UCSD-AML1 (cell line): ENCODE data around the gene ADGRL4.
"Not testable (repeated sequence)": the region's sequence is repeated elsewhere in the genome, so short reads cannot be mapped to it uniquely, and the experiment has no call there.

Experiments used
- DNase-seq: peaks from one replicate; lab custom pipeline; 2025; ENCODE audit not compliant: unreplicated experiment; lab: John Stamatoyannopoulos, UW

Gene ADGRL4

DNA sequence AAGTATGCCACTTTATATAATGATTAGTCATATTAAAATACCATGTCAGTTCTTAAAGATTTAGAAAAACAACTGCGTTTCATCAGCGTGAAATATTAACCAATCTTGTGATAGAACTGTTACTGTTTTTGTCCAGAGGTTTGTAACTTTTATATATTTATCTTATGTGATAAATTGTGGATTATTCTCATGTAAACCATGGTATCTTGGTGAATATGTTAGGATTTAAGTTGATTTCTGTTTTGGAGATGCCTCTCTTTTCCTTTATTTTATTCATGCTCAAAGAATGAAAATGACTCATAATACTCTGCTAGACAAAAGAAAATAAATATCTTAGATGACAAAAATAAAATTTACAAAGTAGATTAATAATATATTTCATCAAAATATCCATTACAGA is 88.4 kb downstream of the ADGRL4 start:
- DNase-seq, result no peak

DNA sequence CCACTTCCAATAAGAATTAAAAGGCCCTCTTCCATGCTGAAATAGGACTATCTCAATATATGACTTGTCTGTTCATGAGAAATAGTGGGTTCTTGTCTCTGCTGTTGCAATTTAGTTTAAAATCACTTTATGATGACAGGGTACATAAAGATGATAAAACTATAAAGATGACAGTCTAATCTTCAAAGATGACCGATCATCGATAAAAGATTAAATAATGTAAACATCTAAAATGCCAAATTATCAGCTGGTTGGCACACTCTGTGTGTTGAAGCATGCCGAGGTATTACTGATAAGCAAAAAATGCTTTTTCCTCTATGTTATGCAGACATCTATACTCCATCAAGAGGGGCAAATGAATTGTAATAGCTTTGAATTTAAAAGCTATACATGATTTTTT is 89.5 kb downstream of the ADGRL4 start:
- no peak for DNase-seq

DNA sequence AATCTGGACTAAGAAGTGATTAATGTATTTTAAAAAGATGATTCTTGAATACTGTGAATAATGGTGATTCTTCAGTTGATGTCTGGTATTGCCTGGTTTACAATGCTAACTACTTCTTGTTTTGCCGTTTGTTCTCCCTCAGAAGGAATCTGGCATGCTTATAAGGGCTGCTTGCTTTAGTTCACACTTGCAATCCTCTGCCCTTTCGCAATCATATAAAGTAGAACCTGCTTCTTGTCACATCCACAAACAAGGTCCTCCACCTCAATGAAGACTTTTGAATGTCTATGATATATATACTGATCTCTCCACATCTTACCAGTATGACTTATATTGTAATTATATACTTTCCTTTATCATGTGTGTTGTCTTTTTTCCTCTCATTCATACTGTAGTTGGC is 92.6 kb downstream of the ADGRL4 start:
- DNase-seq, result no peak

DNA sequence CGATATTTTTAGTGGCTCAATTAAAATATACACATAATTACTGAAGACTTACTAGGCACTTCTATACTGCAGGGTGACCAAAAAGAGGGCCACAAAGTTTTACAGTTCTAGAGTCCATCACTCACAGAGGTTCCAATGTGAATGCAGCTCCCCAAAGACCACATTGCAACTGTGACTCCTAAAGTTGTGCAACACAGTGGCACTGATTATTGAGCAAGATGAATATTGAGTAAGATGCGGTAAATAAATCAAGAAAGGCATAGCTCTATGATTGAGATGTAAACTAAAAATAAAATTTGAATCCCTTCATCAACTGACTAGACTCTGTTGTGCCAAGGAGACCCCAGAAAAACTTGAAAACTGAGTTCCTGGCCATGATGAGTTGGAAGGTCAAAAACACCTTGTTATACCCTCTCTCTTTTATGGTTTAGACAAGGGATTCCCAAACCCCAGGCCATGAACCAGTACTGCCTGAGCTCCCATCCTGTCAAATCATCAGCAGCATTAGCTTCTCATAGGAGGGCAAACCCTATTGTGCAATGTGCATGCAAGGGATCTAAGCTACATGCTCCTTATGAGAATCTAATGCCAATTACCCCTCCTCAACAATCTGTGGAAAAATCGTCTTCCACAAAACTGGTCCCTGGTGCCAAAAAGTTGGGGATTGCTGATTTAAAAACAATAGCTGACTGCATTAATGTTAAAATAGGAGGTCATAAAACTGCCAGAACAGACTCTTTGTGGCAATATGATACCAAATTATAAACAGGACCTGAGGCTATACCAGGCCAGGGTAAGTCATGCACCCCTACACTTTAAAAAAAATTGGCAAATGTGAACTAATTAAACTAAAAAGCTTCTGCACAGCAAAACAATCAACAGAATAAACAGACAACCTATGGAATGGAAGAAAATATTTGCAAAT is 94.3 kb downstream of the ADGRL4 start:
- DNase-seq, result no peak

DNA sequence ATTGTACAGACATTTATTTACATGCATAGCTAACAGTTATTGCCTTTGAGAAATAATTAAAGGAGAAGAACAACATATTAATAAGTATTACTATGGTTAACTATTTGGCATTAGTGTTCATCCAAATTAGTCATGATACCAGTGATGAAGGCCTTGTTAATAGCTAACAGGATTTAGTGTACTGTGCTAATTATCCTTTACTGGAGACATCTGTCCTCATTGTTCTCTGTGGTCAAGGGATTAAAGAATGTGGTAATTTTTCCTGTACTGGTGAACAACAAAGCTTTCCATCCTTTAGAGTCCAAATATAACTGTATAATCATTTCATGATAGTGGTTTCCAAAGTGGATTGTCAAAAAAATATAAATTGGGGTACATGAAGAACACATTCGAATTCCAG is 103.9 kb downstream of the ADGRL4 start:
- DNase-seq, result no peak

DNA sequence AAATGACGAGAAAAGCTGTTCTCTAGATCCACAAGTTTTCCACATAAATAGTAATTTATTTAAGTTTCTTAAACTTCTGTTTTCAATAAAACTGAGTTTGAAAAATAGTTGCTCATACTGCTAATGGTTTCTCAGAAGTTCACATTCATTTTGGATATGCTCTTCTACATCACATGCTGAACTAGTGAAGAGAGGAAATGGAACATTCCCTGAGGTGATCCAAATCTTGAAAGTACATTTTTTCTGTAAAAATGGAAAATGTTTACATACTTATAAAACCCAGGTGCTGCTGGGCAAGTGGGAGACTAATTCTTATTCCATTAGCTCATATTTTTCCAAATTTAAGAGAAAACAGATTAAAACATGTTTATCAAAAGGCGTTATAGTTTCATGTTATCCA is 111.7 kb downstream of the ADGRL4 start:
- DNase-seq, result no peak

DNA sequence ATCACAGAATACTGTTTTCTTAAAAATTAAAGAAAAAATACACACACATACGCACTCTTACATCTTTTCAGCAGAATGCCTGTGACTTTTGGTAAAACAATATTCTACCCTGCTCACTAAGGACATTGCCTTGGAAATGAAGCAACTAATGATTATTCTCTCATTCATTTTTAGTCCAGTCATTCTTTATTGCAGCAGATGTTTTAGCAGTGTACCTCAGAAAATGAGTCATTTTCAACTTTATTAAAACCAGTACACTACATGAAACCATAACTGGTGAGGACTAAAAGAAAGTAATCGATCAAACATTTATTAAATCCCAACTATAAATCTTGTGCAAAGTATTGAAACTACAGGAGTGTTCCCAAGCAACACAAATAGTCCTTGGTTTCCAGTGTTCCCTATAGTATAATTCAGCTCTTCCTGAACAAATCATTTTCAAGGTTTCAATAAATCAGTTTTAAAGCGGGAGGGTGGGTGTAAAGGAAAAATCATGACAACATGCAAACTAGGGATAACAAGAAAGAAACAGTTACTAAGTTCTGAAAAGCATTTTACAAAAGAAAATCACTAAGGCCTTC is 114.2 kb downstream of the ADGRL4 start:
- DNase-seq, result no peak

DNA sequence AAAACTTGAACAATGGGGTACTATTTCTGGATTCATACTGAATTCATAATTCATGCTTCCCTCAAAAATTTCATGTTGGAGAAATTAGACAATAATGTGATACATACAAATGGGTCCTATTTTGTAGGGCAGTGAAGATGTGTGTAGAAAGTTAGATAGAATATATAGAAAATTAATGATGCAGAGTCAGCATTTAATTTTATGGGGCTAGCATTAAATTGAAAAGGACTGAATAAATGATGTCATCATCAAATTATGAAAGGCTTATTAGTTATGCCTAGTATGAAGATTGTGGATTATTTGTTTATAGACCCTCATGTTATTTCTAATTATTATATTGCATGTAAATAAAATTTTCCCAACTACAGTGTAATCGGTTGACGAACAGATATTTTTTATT is 119.1 kb downstream of the ADGRL4 start:
- no peak for DNase-seq

DNA sequence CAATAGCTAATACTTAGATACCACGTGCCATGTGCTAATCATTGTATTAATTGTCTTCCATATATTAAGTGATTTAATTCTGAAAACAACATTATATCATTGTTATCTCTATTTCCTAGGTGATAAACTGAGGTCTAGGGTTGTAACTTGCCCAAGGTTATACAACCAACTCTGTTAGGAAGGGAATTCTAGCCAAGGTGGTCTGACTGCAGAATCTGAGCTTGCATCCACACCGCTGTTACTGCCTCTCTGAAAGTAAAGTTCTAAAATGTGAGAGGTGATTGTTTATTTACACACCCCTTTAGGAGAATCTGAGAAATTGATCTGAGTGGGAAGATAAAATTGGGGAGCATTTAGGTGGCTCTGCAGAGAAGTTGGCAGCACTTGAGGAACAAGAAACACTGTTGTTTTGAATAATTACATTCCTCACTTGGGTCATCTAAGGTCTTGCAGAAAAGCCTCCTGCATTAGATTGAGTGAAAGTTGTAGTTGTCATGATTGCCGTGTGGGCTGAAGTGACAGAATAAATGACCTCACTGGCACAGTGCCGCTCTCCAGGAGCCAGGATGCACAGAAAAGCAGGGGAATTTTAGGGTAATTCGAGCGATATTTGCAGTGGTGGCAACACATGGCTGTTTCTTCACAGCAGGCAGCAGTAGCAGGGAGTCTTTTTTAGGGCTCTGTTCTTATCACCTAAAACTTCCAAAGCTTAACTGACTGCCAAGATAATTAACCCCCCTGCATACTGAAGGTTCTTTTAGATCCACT is 121.7 kb downstream of the ADGRL4 start:
- DNase-seq, result no peak

DNA sequence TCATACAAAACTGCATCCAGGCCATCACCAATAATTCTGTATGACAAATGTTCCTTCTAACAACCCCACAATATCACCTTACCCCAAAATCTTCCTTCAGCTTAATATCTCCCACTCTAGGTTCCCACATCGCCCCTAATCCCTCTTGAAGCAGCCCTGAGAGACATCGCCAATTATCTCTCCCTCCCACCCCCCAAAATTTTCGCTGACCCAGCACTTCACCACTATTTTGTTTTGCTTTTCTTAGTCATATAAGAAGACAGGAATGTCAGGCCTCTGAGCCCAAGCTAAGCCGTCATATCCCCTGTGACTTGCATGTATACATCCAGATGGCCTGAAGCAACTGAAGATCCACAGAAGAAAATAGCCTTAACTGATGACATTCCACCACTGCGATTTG is 126.3 kb downstream of the ADGRL4 start:
- DNase-seq, result no peak

DNA sequence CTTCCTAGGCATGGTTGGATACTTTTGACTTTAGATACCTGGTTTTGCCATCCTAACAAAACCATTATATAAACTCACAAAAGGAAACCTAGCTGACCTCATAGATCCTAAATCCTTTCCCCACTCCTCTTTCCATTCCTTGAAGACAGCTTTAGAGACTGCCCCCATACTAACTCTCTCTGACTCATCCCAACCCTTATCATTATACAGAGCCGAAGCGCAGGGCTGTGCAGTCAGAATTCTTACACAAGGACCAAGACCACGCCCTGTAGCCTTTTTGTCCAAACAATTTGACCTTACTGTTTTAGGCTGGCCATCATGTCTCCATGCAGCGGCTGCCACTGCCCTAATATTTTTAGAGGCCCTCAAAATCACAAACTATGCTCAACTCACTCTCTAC is 130.5 kb downstream of the ADGRL4 start:
- not testable (repeated sequence) for DNase-seq

DNA sequence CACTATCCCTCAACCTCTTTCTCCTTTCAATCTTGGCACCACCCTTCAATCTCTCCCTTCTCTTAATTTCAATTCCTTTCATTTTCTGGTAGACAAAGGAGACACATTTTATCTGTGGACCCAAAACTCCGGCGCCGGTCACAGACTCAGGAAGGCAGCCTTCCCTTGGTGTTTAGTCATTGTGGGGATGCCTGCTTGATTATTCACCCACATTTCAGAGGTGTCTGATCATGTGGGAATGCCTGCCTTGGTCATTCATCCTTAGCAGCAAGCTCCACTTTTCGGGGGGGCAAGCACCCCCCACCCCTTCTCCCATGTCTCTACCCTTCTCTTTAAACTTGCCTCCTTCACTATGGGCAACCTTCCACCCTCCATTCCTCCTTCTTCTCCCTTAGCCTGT is 133.7 kb downstream of the ADGRL4 start:
- not testable (repeated sequence) for DNase-seq

DNA sequence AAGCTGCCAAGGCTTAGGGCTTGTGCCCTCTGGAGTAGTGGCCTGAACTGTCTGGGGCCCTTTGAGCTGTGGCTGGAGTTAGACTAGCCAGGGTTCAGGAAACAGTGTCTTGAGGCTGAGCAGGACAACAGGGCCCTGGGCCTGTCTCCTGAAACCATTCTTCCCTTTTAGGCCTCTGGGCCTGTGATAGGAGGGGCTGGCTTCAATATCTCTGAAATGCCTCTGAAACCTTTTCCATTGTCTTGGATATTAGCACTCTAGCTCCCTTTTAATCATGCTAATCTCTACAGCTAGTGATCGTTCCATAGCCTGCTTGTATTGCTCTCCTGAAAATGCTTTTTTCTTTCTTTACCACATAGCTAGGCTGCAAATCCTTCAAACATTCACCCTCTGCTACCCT is 135.3 kb downstream of the ADGRL4 start:
- no peak for DNase-seq

DNA sequence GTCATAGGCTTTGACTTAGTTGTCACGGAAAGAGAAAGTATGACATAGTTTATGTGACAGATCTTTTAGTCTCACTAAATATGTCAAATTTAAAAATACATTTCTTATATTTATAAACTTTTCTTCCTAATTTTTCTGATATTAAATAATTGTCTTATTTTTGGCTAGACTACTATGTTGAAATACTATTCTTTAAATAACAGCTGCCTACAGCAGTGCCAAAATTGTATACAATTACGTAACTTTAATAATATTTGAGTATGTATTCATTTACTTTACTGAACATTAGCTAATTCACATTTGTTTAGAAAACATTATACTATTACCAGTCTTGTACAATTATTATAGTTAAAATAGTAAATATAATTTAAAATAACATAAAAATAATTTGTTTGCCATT is 137.4 kb downstream of the ADGRL4 start:
- no peak for DNase-seq

DNA sequence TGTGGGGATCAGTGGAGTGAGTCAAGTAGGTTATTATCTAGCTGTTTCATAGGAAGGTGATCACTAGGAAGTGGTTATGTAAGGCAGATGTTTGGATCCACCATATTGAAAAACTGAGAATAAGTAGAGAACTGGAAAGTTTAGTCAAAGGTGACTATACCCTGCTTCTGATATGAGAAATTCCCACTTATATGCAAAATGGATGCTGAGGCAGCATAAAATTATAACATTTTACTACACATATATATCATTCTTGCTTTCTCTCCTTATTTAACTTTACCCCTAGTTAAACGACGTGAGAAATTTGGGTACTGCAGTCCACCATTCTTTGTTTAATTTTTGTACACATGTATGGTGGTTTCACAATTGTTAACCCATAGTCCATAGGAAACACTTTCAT is 142.4 kb downstream of the ADGRL4 start:
- DNase-seq, result no peak

DNA sequence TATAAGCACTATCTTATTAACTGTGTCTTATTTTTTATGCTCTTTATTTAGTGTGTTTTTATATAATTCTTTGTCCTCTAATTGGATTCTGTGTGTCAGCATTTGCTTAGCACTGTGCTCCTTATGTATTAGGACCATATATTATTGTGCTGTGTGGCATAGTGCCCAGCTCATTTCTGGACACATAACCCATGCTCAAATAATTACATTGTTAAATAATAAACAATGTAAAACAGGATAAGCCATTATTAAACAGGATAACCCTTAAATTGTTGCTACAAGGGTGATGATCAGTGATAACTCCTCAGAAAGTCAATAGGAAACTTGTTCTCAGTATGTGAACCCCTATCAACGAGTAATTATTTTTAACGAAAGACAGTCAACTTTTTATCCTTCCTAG is 150.4 kb downstream of the ADGRL4 start:
- no peak for DNase-seq

DNA sequence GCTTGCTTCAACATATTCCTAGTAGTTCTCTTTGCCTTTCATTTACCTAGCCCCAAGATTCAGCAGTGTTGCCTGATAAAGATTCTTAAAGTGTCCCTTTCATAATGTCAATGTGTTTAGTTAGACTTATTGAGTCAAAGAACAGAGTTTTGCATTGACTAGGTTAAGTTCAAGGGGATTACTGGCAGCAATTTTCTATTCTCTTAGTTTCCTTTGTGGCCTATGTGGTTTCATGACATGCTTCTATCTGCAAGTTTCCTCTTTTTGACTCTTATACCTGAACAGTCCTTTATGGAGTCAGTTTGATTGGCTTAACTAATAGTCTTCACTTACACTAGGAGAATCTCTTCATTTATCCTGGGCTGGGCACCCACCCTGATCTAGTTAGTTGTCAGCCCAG is 151.3 kb downstream of the ADGRL4 start:
- DNase-seq, result no peak

DNA sequence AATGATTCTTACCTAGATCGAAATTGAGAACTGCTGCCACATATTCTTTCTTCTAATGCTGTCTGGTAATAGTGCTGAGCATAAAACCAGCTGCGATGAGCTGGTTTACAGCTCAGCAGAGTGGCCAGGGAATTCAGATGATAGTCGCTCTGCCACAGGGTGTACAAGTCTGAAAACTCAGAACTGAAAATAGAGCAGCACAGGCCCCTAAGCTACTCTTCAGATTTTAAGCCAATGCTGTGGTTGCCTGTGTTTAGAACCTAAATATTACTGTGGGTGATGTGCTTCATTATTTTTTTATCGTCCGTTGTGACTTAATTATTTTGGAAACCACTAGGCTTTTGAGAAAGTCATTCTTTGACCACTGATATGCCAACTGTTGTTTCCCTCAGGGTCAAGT is 152.0 kb downstream of the ADGRL4 start:
- DNase-seq, result no peak

DNA sequence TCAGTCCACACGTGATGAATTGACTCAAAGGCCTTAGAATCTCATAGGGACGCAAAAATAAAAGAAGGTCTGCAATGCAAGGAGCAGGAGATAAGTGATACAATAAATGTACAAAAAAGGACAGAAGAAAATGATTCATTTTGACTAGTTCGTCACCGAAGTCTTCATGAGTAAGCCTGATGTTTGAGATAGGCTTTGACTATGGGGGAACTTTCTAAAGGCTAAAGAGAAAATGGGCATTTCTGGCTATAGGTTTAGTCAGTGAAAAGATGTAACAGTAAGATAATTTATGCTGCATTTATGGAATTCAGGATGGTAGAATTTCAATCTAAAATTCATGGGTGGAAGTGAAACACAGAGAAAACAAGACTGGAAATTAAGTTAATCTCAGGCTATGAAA is 163.0 kb downstream of the ADGRL4 start:
- DNase-seq, result no peak

DNA sequence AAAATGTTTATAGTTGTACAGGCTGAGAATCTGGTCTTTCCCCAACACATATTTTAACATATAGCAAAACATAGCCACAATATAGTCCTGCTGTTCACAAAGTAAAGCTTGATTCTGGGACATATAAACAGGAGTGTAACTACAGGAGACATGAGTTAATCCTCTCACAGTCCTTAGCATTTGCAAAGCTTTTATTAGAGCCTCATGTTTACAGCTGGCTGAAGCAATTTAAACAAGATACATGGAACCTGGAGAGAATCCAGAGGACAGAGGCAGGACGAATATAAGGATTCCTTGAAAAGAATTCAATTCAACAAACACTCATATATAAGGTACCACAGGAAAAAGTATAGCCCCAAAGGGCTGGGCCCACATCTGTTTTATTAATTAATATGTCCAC is 163.4 kb downstream of the ADGRL4 start:
- DNase-seq, result no peak

DNA sequence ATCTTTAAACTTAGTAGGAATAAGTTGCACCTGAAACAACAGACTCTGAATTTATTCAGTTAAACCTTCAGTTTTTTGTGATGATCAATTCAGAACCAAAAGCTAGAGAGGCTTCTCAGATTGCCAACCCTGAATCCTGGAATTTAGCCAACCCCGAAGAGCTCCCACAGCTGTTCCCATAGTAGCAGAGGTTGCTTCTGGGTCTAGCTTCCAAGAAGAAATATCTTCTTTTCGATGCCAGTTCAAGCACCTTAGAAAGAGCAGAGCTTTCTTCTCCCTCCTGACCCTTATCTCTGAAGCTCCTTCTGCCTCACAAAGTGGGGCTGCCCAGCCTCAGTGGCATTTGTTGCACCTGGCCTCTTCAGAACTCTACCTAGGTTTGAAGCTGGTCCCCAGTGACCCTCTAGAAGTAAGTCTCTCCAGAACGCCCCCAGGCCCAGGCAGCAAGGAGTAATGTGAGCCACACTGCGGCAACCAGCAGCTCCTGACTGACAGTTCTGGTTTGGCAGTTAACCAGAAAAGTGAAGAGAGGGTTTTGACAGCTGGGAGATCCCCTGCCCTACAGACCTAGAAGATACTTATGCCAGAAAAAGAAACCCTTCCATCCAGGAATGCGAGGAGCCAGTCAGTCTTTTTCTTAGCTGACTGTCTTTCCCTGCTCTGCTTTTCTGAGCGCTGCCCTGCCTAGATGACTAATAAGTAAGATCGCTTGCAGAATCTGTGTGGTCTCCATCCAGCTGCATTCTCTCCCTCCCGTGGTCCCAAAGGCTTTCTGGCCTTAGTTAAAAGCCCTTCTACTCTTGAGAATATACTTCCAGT is 165.9 kb downstream of the ADGRL4 start:
- peak; percentile 7 for DNase-seq
